GM12878 (cell line): ENCODE measurements around the gene YIPF5. TPM values are rescaled to one million over a fixed set of nuclear protein-coding genes. Genes with fewer than 3 reads are reported as not detected.
A peak's percentile ranks its signal among the peaks of the same experiment; 100 is the strongest.

ENCODE experiments used
- ATF2 ChIP-seq: IDR thresholded peaks from 2 replicates; pipeline ENCODE4 v1.6.1; 2012; ENCODE audit warnings: low read length, inconsistent platforms
- DPF2 ChIP-seq: fragments of 450-650 bp; IDR thresholded peaks from 2 replicates; pipeline ENCODE4 v1.6.1; 2017; ENCODE audit warnings: mild to moderate bottlenecking
- ESRRA ChIP-seq: IDR thresholded peaks from 2 replicates; pipeline ENCODE4 v1.6.1; 2012; ENCODE audit warnings: mild to moderate bottlenecking, low read length, improper control_type of control experiment
- FOXK2 ChIP-seq: fragments of 450-650 bp; IDR thresholded peaks from 2 replicates; pipeline ENCODE4 v1.6.1; 2017; ENCODE audit warnings: mild to moderate bottlenecking, moderate library complexity
- FOXM1 ChIP-seq: IDR thresholded peaks from 2 replicates; pipeline ENCODE4 v1.6.1; 2012; ENCODE audit warnings: low read depth, mild to moderate bottlenecking, inconsistent platforms, low read length, moderate library complexity
- HDGF ChIP-seq: fragments of 450-650 bp; IDR thresholded peaks from 2 replicates; pipeline ENCODE4 v1.6.1; 2016; ENCODE audit warnings: antibody characterized with exemption
- IKZF2 ChIP-seq, 2 experiments: fragments of 450-650 bp; IDR thresholded peaks; 2 replicates each; pipeline ENCODE4 v1.6.1; 2017; ENCODE audit warnings: mild to moderate bottlenecking in 2 of 2, moderate library complexity in 2 of 2
- KAT2A ChIP-seq: conservative IDR thresholded peaks from 2 replicates; pipeline ENCODE4 v1.6.1; 2011; ENCODE audit warnings: low read depth, low read length; ENCODE audit not compliant: control insufficient read depth
- KDM1A ChIP-seq: fragments of 200-600 bp; sonication (generic); IDR thresholded peaks from 2 replicates; pipeline ENCODE4 v1.6.1; 2016; ENCODE audit warnings: borderline replicate concordance
- KLF5 ChIP-seq: fragments of 450-650 bp; IDR thresholded peaks from 2 replicates; pipeline ENCODE4 v1.6.1; 2014; ENCODE audit warnings: mild to moderate bottlenecking; ENCODE audit not compliant: partially characterized antibody
- MTA3 ChIP-seq: IDR thresholded peaks from 2 replicates; pipeline ENCODE4 v1.6.1; 2012; ENCODE audit warnings: low read length, inconsistent platforms, borderline replicate concordance
- NBN ChIP-seq: fragments of 450-650 bp; IDR thresholded peaks from 2 replicates; pipeline ENCODE4 v1.6.1; 2016
- NFXL1 ChIP-seq: fragments of 450-650 bp; IDR thresholded peaks from 2 replicates; pipeline ENCODE4 v1.6.1; 2017; ENCODE audit warnings: antibody characterized with exemption, mild to moderate bottlenecking, borderline replicate concordance
- PBX3 ChIP-seq: IDR thresholded peaks from 2 replicates; pipeline ENCODE4 v1.6.1; 2011; ENCODE audit warnings: mild to moderate bottlenecking, low read depth, low read length, moderate library complexity; ENCODE audit not compliant: insufficient replicate concordance
- REST ChIP-seq: IDR thresholded peaks from 2 replicates; pipeline ENCODE4 v1.6.1; 2012; ENCODE audit warnings: mild to moderate bottlenecking, low read depth, low read length
- SIX5 ChIP-seq: IDR thresholded peaks from 2 replicates; pipeline ENCODE4 v1.6.1; 2011; ENCODE audit warnings: mild to moderate bottlenecking, low read depth, low read length, moderate library complexity; ENCODE audit not compliant: severe bottlenecking
- SMC3 ChIP-seq: IDR thresholded peaks from 2 replicates; pipeline ENCODE4 v1.6.1; 2011; ENCODE audit warnings: low read length, improper control_type of control experiment, borderline replicate concordance
- TAF1 ChIP-seq: IDR thresholded peaks from 2 replicates; pipeline ENCODE4 v1.6.1; 2011; ENCODE audit warnings: mild to moderate bottlenecking, low read depth, low read length, borderline replicate concordance
- TARDBP ChIP-seq: IDR thresholded peaks from 2 replicates; pipeline ENCODE4 v1.6.1; 2016; ENCODE audit warnings: borderline replicate concordance
- ZSCAN29 ChIP-seq: fragments of 450-650 bp; IDR thresholded peaks from 2 replicates; pipeline ENCODE4 v1.6.1; 2017; ENCODE audit warnings: mild to moderate bottlenecking, moderate library complexity
- polyA plus RNA-seq, 11 experiments: library from polyadenylated mRNA; depleted of rRNA in 4 of 11; unstranded in 6 of 11; stranded (reverse) in 5 of 11; fragments of >200 nt; fragmentation: Nextera tagmentation in 4 of 11; fragmentation: Illumina TruSeq in 1 of 11; extraction: Ambion mirVana in 4 of 11; extraction: Trizol in 1 of 11; gene quantifications; 1 replicate in 1 of 11; 2 replicates in 10 of 11; pipeline versions ENCODE4 v1.2.1 to v1.2.3, GENCODE V29; 2011 to 2016; ENCODE audit warnings: inconsistent platforms in 2 of 11, missing spikeins in 2 of 11, low read depth in 1 of 11
- total RNA-seq, 4 experiments: library from RNA; depleted of rRNA in 3 of 4; stranded (reverse); fragments of >200 nt in 3 of 4; fragmentation: Illumina TruSeq in 1 of 4; extraction: Trizol in 1 of 4; gene quantifications; 2 replicates each; pipeline versions ENCODE4 v1.2.1 to v1.2.3, GENCODE V29; 2013 to 2021
- TF ChIP-seq, protein P1 (sequence below): fragments of 450-650 bp; IDR thresholded peaks from 2 replicates; pipeline ENCODE4 v1.6.1; 2017; ENCODE audit warnings: mild to moderate bottlenecking, moderate library complexity

Gene YIPF5
- total and polyA plus RNA-seq, 10 of the 15 experiments (the other 5 are each of a cell fraction or from before 2014, with no cell fraction given) = 19.5 to 50.4 (median 34.3) TPM

DNA sequence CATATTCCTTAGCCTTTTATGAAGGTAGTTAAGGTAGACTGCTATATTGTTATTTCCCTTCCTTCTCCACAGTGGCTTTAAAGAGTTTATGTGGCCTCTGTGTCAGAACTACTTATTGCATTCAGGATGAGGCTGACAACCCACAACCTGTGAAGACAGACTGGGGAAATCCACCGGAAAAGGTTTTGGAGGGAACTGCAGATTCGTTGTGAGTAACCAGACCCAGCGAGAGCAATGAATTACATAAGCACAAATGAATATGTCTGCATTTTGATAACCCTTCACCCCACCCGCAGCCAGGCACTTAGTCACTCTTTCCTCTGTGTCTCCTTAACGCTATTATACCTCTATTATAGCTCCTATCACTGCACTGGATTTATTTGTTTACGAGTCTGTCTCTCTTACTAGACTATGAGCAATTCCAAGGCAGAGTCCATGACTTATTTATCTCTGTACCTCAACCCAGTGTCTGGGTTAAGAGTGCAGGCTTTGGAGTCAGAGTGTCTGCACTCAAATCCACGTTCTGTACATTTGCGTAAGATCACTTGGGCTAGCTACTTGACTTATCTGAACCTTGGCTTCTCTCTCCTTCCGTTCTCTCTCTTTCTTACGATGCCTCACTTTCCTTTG lies 19.5 kb upstream of the YIPF5 start (continued):
- TF ChIP-seq TARDBP (no peak; the same call in 1 of the 2 replicates), REST (no peak), FOXK2 (no peak), KDM1A (no peak), MTA3 (peak; percentile 72; the same call in 1 of the 2 replicates), PBX3 (no peak), NBN (no peak), SMC3 (no peak), ZSCAN29 (no peak), TAF1 (no peak), ATF2 (peak; percentile 91), DPF2 (no peak), IKZF2 (IDR thresholded peaks at IDR 0.05) (peak; percentile 35 to 64; a peak in 1 of 4 replicates), ESRRA (no peak), HDGF (no peak), FOXM1 (peak; percentile 82; the same call in 1 of the 2 replicates), NFXL1 (no peak), KLF5 (no peak), KAT2A (no peak), SIX5 (no peak)
- TF ChIP-seq, protein P1, sequence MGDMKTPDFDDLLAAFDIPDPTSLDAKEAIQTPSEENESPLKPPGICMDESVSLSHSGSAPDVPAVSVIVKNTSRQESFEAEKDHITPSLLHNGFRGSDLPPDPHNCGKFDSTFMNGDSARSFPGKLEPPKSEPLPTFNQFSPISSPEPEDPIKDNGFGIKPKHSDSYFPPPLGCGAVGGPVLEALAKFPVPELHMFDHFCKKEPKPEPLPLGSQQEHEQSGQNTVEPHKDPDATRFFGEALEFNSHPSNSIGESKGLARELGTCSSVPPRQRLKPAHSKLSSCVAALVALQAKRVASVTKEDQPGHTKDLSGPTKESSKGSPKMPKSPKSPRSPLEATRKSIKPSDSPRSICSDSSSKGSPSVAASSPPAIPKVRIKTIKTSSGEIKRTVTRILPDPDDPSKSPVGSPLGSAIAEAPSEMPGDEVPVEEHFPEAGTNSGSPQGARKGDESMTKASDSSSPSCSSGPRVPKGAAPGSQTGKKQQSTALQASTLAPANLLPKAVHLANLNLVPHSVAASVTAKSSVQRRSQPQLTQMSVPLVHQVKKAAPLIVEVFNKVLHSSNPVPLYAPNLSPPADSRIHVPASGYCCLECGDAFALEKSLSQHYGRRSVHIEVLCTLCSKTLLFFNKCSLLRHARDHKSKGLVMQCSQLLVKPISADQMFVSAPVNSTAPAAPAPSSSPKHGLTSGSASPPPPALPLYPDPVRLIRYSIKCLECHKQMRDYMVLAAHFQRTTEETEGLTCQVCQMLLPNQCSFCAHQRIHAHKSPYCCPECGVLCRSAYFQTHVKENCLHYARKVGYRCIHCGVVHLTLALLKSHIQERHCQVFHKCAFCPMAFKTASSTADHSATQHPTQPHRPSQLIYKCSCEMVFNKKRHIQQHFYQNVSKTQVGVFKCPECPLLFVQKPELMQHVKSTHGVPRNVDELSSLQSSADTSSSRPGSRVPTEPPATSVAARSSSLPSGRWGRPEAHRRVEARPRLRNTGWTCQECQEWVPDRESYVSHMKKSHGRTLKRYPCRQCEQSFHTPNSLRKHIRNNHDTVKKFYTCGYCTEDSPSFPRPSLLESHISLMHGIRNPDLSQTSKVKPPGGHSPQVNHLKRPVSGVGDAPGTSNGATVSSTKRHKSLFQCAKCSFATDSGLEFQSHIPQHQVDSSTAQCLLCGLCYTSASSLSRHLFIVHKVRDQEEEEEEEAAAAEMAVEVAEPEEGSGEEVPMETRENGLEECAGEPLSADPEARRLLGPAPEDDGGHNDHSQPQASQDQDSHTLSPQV = no peak
